Measurements from ENCODE around the gene PDK2.

Gene PDK2

GRCh38 chr17:50110591-50111349, 15.6 kb downstream of the PDK2 start:
- TF ChIP-seq, protein P1, sequence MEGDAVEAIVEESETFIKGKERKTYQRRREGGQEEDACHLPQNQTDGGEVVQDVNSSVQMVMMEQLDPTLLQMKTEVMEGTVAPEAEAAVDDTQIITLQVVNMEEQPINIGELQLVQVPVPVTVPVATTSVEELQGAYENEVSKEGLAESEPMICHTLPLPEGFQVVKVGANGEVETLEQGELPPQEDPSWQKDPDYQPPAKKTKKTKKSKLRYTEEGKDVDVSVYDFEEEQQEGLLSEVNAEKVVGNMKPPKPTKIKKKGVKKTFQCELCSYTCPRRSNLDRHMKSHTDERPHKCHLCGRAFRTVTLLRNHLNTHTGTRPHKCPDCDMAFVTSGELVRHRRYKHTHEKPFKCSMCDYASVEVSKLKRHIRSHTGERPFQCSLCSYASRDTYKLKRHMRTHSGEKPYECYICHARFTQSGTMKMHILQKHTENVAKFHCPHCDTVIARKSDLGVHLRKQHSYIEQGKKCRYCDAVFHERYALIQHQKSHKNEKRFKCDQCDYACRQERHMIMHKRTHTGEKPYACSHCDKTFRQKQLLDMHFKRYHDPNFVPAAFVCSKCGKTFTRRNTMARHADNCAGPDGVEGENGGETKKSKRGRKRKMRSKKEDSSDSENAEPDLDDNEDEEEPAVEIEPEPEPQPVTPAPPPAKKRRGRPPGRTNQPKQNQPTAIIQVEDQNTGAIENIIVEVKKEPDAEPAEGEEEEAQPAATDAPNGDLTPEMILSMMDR (IDR thresholded peaks at IDR 0.05; ENCODE audit: insufficient read depth, low read length, missing control alignments), result no peak
- POLR2A ChIA-PET, result interaction anchor here (0.5 kb wide), 1 partner anchor 36 kb away, joined by 4 read pairs; no protein-coding TSS in a partner anchor
- no peak for DNase-seq (ENCODE audit: low read depth, low spot score)
- CTCF ChIA-PET, result interaction anchor here (0.8 to 7.7 kb wide), 9 partner anchors 8 to 186 kb away, joined by 3 to 62 read pairs (median 4); partner anchors contain the start of gene PDK2
- H3K4me3 ChIP-seq (ENCODE audit: low read depth, low read length), result no peak overlapping the region

GRCh38 chr17:50111673-50112655, 16.8 kb downstream of the PDK2 start:
- ChIA-PET CTCF (interaction anchor here (0.7 to 8.9 kb wide), 16 partner anchors 11 to 244 kb away, joined by 3 to 92 read pairs (median 5); partner anchors contain the start of genes PDK2 and PPP1R9B), POLR2A (no interaction called here)
- TF ChIP-seq, protein P1 (IDR thresholded peaks at IDR 0.05; ENCODE audit: insufficient read depth, low read length, missing control alignments), result no peak
- no peak for DNase-seq (ENCODE audit: low read depth, low spot score)
- H3K4me3 ChIP-seq (ENCODE audit: low read depth, low read length), result no peak overlapping the region

DNA sequence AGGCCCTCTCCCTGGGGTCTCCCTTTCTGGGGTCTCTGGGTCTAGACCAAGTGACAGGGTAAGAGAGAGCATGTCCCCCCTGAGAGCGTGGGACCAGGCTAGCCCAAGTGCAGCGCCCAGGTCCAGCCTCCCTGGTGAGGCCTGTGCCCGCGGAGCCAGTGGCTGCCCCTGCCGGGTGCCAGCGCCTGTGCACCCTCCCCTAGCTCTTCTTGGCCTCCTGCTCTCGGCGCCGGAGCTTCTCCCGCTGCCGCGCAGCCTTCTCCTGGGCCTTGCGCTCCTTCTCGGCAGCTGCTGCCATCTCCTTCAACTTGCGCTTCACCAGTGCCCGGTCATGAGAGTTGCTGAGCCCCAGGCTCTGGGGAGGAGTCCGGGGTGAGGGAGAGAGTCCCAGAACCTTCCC, 17.5 kb downstream of the PDK2 start:
- DNase-seq (ENCODE audit: low read depth, low spot score), result no peak
- no peak overlapping the region for H3K4me3 ChIP-seq (ENCODE audit: low read depth, low read length)
- ChIA-PET POLR2A (no interaction called here), CTCF (interaction anchor here (0.8 to 8.9 kb wide), 13 partner anchors 10 to 243 kb away, joined by 3 to 92 read pairs (median 8); partner anchors contain the start of gene PDK2)
- TF ChIP-seq, protein P1 (IDR thresholded peaks at IDR 0.05; ENCODE audit: insufficient read depth, low read length, missing control alignments), result no peak

GRCh38 chr17:50113624-50114320, 18.6 kb downstream of the PDK2 start:
- TF ChIP-seq, protein P1 (IDR thresholded peaks at IDR 0.05; ENCODE audit: insufficient read depth, low read length, missing control alignments), result no peak
- no peak for DNase-seq (ENCODE audit: low read depth, low spot score)
- POLR2A ChIA-PET, result interaction anchor here (1.1 kb wide), 1 partner anchor 184 kb away, joined by 3 read pairs; no protein-coding TSS in a partner anchor
- no peak overlapping the region for H3K4me3 ChIP-seq (ENCODE audit: low read depth, low read length)
- CTCF ChIA-PET, result interaction anchor here (0.8 to 10.0 kb wide), 17 partner anchors 9 to 187 kb away, joined by 3 to 92 read pairs (median 9); partner anchors contain the start of genes PDK2, PPP1R9B and SAMD14

- no peak for DNase-seq (ENCODE audit: low read depth, low spot score)
- TF ChIP-seq, protein P1 (IDR thresholded peaks at IDR 0.05; ENCODE audit: insufficient read depth, low read length, missing control alignments), result no peak
- no peak overlapping the region for H3K4me3 ChIP-seq (ENCODE audit: low read depth, low read length)
- POLR2A ChIA-PET, result interaction anchor here (1.1 kb wide), 2 partner anchors 9 to 183 kb away, joined by 3 read pairs; no protein-coding TSS in a partner anchor
- CTCF ChIA-PET, result interaction anchor here (0.9 to 10.0 kb wide), 22 partner anchors 9 to 282 kb away, joined by 3 to 92 read pairs (median 8); partner anchors contain the start of genes LRRC59, PDK2, PPP1R9B and SAMD14
Observed at GRCh38 chr17:50114401-50114800, 19.2 kb downstream of the PDK2 start.

Data from AG04449 (cell line).